SU-DHL-6 (cell line): ENCODE results near the gene ITPRIPL2.

Source experiments
- EZH2phosphoT487 ChIP-seq: fragments of 200-600 bp; sonication (generic), shearing (Covaris generic); conservative IDR thresholded peaks from 2 replicates; pipeline ENCODE4 v1.6.1; 2018; ENCODE audit warnings: mild to moderate bottlenecking, antibody characterized with exemption, low read length, moderate library complexity, mixed read lengths
- TF ChIP-seq, protein P1 (sequence below): fragments of 200-600 bp; sonication (generic); IDR thresholded peaks from one replicate; pipeline ENCODE4 v1.5.1; 2017; ENCODE audit warnings: antibody characterized with exemption, mild to moderate bottlenecking, low read length, moderate library complexity; ENCODE audit not compliant: insufficient read depth, poor library complexity, severe bottlenecking

DNA sequence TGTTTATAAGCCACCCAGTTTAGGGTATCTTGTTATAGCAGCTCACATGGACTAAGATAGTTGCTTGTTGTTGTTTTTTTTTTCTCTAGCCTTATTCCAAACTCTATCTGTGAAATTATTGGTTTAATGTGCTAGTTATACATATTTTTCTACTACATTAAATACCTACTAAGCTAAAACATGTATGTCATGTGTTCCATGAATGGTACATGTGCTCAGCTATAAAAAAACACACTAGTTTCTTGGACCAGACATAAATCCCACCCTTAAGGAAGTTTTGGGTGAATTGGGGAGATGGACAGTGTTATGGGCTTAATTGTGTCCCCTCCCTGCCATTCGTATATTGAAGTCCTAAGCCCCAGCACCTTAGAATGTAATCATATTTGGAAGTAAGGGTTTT is 19.8 kb downstream of the ITPRIPL2 start:
- TF ChIP-seq, protein P1, sequence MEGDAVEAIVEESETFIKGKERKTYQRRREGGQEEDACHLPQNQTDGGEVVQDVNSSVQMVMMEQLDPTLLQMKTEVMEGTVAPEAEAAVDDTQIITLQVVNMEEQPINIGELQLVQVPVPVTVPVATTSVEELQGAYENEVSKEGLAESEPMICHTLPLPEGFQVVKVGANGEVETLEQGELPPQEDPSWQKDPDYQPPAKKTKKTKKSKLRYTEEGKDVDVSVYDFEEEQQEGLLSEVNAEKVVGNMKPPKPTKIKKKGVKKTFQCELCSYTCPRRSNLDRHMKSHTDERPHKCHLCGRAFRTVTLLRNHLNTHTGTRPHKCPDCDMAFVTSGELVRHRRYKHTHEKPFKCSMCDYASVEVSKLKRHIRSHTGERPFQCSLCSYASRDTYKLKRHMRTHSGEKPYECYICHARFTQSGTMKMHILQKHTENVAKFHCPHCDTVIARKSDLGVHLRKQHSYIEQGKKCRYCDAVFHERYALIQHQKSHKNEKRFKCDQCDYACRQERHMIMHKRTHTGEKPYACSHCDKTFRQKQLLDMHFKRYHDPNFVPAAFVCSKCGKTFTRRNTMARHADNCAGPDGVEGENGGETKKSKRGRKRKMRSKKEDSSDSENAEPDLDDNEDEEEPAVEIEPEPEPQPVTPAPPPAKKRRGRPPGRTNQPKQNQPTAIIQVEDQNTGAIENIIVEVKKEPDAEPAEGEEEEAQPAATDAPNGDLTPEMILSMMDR: no peak
- no peak for TF ChIP-seq EZH2phosphoT487
